NCI-H2196 treated with DMSO at 0.1 percent for 48 hours (cell line): ENCODE measurements around the gene MORN1.

Source experiments
- DNase-seq: peaks from one replicate; lab custom pipeline; 2025; ENCODE audit not compliant: unreplicated experiment; lab: John Stamatoyannopoulos, UW

MORN1 gene

GRCh38 chr1:2278591-2279209 is 112.7 kb downstream of the MORN1 start:
- no peak for DNase-seq

- no peak for DNase-seq
Observed at GRCh38 chr1:2277741-2278488, 113.4 kb downstream of the MORN1 start.

GRCh38 chr1:2276803-2277580 is 114.4 kb downstream of the MORN1 start:
- no peak for DNase-seq

- no peak for DNase-seq
Observed at GRCh38 chr1:2275796-2276536, 115.4 kb downstream of the MORN1 start.

- DNase-seq, result no peak
Observed at GRCh38 chr1:2274929-2275475, 116.4 kb downstream of the MORN1 start.

GRCh38 chr1:2274231-2274928 is 117.0 kb downstream of the MORN1 start:
- DNase-seq, result no peak

- no peak for DNase-seq
Observed at GRCh38 chr1:2273401-2274090, 117.8 kb downstream of the MORN1 start.

- DNase-seq, result no peak
Observed at GRCh38 chr1:2272686-2273400, 118.5 kb downstream of the MORN1 start.

- no peak for DNase-seq
Observed at GRCh38 chr1:2271841-2272655, 119.3 kb downstream of the MORN1 start.
